Neuronal stem cell (in vitro differentiated cells): ENCODE results near the gene FLT3LG.

Source experiments
- DNase-seq: peaks from one replicate; pipeline ENCODE4 v3.0.0-alpha.2; 2013; ENCODE audit warnings: low spot score
- H2AFZ ChIP-seq: one replicate; pipeline ENCODE4 v1.6.1; 2013; ENCODE audit warnings: mild to moderate bottlenecking, low read length, inconsistent platforms
- H2AK5ac ChIP-seq: 2 replicates; pipeline ENCODE4 v1.6.1; 2013; ENCODE audit warnings: low read depth, mild to moderate bottlenecking, inconsistent platforms, low read length, moderate library complexity, mixed read lengths
- H2BK120ac ChIP-seq: 2 replicates; pipeline ENCODE4 v1.6.1; 2013; ENCODE audit warnings: low read depth, mild to moderate bottlenecking, inconsistent platforms, low read length, moderate library complexity, mixed read lengths
- H2BK12ac ChIP-seq: one replicate; pipeline ENCODE4 v1.6.1; 2013; ENCODE audit warnings: low read length, inconsistent platforms
- H2BK15ac ChIP-seq: 2 replicates; pipeline ENCODE4 v1.6.1; 2013; ENCODE audit warnings: mild to moderate bottlenecking, low read length, inconsistent platforms, mixed read lengths
- H2BK5ac ChIP-seq: one replicate; pipeline ENCODE4 v1.6.1; 2013; ENCODE audit warnings: inconsistent platforms, mild to moderate bottlenecking, low read length, moderate library complexity
- H3K14ac ChIP-seq: one replicate; pipeline ENCODE4 v1.6.1; 2013; ENCODE audit warnings: low read length, inconsistent platforms
- H3K18ac ChIP-seq: 2 replicates; pipeline ENCODE4 v1.6.1; 2013; ENCODE audit warnings: low read length, inconsistent platforms
- H3K23ac ChIP-seq: 2 replicates; pipeline ENCODE4 v1.6.1; 2013; ENCODE audit warnings: low read depth, mild to moderate bottlenecking, mixed read lengths, low read length, inconsistent platforms; ENCODE audit not compliant: poor library complexity
- H3K27ac ChIP-seq: replicated peaks from 3 replicates; pipeline ENCODE4 v1.5.1; 2013; ENCODE audit warnings: low read length, inconsistent platforms
- H3K27me3 ChIP-seq, 3 experiments: 2 replicates each; pipeline ENCODE4 v1.6.1; 2013; ENCODE audit warnings: low read length in 3 of 3, mild to moderate bottlenecking in 2 of 3, inconsistent platforms in 1 of 3, low read depth in 1 of 3, mixed read lengths in 1 of 3, moderate library complexity in 1 of 3; ENCODE audit not compliant: control insufficient read depth in 3 of 3, insufficient read depth in 3 of 3
- H3K36me3 ChIP-seq, 2 donors: replicated peaks in 1 of 2; 2 replicates each; pipeline ENCODE4 v1.6.1; 2013; ENCODE audit warnings: low read length in 2 of 2; ENCODE audit not compliant: control insufficient read depth in 2 of 2, insufficient read depth in 2 of 2
- H3K4ac ChIP-seq: 2 replicates; pipeline ENCODE4 v1.6.1; 2013; ENCODE audit warnings: inconsistent platforms, mild to moderate bottlenecking, low read length, moderate library complexity
- H3K4me1 ChIP-seq, 2 donors: 1 replicate in 1 of 2; 2 replicates in 1 of 2; pipeline ENCODE4 v1.6.1; 2013; ENCODE audit warnings: low read length in 2 of 2, low read depth in 1 of 2; ENCODE audit not compliant: control insufficient read depth in 2 of 2, insufficient read depth in 1 of 2
- H3K4me2 ChIP-seq: one replicate; pipeline ENCODE4 v1.6.1; 2013; ENCODE audit warnings: mild to moderate bottlenecking, low read length, inconsistent platforms; ENCODE audit not compliant: insufficient read depth, poor library complexity, severe bottlenecking
- H3K4me3 ChIP-seq, 2 donors: 2 replicates each; pipeline ENCODE4 v1.5.1; 2013; ENCODE audit warnings: low read length in 2 of 2, mild to moderate bottlenecking in 2 of 2, inconsistent platforms in 1 of 2, moderate library complexity in 1 of 2
- H3K79me1 ChIP-seq: one replicate; pipeline ENCODE4 v1.6.1; 2013; ENCODE audit warnings: low read depth, mild to moderate bottlenecking, inconsistent platforms, low read length, moderate library complexity
- H3K9ac ChIP-seq: one replicate; pipeline ENCODE4 v1.6.1; 2013; ENCODE audit warnings: mild to moderate bottlenecking, low read depth, low read length, inconsistent platforms; ENCODE audit not compliant: poor library complexity
- H3K9me3 ChIP-seq, 2 donors: replicated peaks in 1 of 2; 2 replicates each; pipeline versions ENCODE3 to v1.6.1; 2013; ENCODE audit warnings: low read length in 2 of 2, mild to moderate bottlenecking in 2 of 2, inconsistent platforms in 1 of 2, low read depth in 1 of 2, mixed read lengths in 1 of 2, moderate library complexity in 1 of 2; ENCODE audit not compliant: control insufficient read depth in 2 of 2, insufficient read depth in 1 of 2
- H4K8ac ChIP-seq: one replicate; pipeline ENCODE4 v1.6.1; 2013; ENCODE audit warnings: low read depth, mild to moderate bottlenecking, inconsistent platforms, low read length, moderate library complexity
- H4K91ac ChIP-seq: one replicate; pipeline ENCODE4 v1.6.1; 2013; ENCODE audit warnings: low read length, low read depth, mild to moderate bottlenecking, inconsistent platforms; ENCODE audit not compliant: poor library complexity
- WGBS, 2 donors: extraction: QIAGEN DNeasy Blood & Tissue Kit; methylation state at CpG; one replicate each; pipeline ENCODE4 v1.1.7; 2013; ENCODE audit warnings: missing lambda C conversion rate in 2 of 2, mixed read lengths in 1 of 2; ENCODE audit not compliant: insufficient read length in 2 of 2, insufficient replicate concordance in 1 of 2; ENCODE audit errors: extremely low coverage in 2 of 2; 5-methylcytosine and 5-hydroxymethylcytosine counted together

The FLT3LG gene

DNA sequence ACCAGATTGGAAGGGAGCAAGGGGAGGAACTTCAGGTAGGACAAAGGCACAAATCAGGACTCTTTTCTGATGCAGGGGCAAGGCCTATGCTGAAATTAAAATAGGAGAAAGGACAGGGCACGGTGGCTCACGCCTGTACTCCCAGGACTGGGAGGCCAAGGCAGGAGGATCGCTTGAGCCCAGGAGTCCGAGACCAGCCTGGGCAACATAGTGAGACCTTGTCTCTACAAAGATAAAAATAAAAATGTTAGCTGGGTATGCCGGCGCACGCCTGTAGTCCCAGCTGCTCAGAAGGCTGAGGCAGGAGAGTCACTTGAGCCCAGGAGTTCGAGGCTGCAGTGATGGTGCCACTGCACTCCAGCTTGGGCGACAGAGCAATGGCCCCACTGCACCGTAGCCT is 38.3 kb upstream of the FLT3LG start:
- H3K79me1 ChIP-seq = no peaks in the 10 kb centered on the region
- no peak overlapping the region for H3K27ac ChIP-seq
- H2BK12ac ChIP-seq = no peak overlapping the region
- no peak overlapping the region for H3K9ac ChIP-seq
- H3K14ac ChIP-seq = no peak overlapping the region
- H4K8ac ChIP-seq = peak overlapping the region; percentile 77
- peaks cover 13 to 99% (median 72%) of the 10 kb centered on the region in 3 experiments for H3K27me3 ChIP-seq
- WGBS, 2 donors = no CpG with 5 or more reads among the region's 10 CpGs
- no peaks in the 10 kb centered on the region for H3K36me3 ChIP-seq
- H3K4me2 ChIP-seq = peak overlapping the region; percentile 14
- no peak overlapping the region for H4K91ac ChIP-seq
- no peak overlapping the region for H2AFZ ChIP-seq
- no peak overlapping the region for H3K4ac ChIP-seq
- no peak overlapping the region for H3K4me3 ChIP-seq
- H3K9me3 ChIP-seq = peaks cover 12 to 13% of the 10 kb centered on the region in 2 donors
- no peak overlapping the region for H2BK15ac ChIP-seq
- no peak overlapping the region for H2BK120ac ChIP-seq
- H3K4me1 ChIP-seq = peaks cover 0 to 9% of the 10 kb centered on the region in 2 donors
- peak overlapping the region; percentile 81 for H3K18ac ChIP-seq
- H2AK5ac ChIP-seq = peak overlapping the region; percentile 98
- H2BK5ac ChIP-seq = no peak overlapping the region
- no peak overlapping the region for H3K23ac ChIP-seq
- DNase-seq = no peak

DNA sequence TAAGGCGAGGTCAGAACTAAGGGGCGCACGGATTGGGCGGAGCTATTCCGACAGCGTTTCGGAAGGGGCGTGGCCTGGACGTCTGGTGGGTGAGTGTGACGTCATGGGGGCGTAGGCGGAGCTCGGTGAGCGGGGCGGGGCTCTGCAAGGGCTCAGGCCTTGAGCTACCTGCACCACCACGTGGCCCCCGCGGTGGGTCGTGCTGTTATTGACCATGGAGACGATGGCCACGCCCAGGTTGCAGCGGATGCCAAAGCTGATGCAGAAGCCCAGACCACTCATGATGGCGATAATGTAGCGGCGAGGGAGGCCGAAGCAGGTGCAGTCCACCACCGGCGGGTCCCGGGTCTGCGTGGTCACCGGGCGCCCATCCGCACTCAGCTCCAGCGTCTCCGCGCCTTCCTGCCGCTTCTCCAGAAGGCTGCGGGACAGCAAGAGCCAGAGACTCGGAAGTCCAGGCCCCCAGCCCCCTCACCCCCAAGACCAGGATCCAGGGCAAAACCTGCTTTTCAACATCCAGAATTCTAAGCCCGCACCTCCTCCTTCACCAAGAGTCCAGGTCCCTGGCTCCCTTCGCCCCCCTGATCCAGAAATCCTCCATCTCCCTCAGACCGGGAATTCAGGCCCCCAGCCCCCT is 37.5 kb upstream of the FLT3LG start:
- peak overlapping the region; percentile 89 for H3K18ac ChIP-seq
- H2BK5ac ChIP-seq = peak overlapping the region; percentile 34
- H4K91ac ChIP-seq = no peak overlapping the region
- peaks cover 12 to 13% of the 10 kb centered on the region in 2 donors for H3K9me3 ChIP-seq
- H3K14ac ChIP-seq = peak overlapping the region; percentile 92
- H2AK5ac ChIP-seq = peak overlapping the region; percentile 98
- peak overlapping the region; percentile 40 for H2AFZ ChIP-seq
- peak overlapping the region; percentile 40 for H3K4me2 ChIP-seq
- peak overlapping the region; percentile 93 for H3K23ac ChIP-seq
- no peak overlapping the region for H3K4me3 ChIP-seq
- no peak overlapping the region for H3K4ac ChIP-seq
- H3K9ac ChIP-seq = no peak overlapping the region
- DNase-seq = no peak
- H3K36me3 ChIP-seq = no peaks in the 10 kb centered on the region
- peak overlapping the region; percentile 58 for H2BK120ac ChIP-seq
- no CpG with 5 or more reads among the region's 42 CpGs for WGBS, 2 donors
- no peaks in the 10 kb centered on the region for H3K79me1 ChIP-seq
- H3K27me3 ChIP-seq = peaks cover 18 to 97% (median 76%) of the 10 kb centered on the region in 3 experiments
- H2BK15ac ChIP-seq = peak overlapping the region; percentile 93
- H3K4me1 ChIP-seq = peaks cover 0 to 9% of the 10 kb centered on the region in 2 donors
- no peak overlapping the region for H3K27ac ChIP-seq
- no peak overlapping the region for H4K8ac ChIP-seq
- H2BK12ac ChIP-seq = no peak overlapping the region

GRCh38 chr19:49437231-49437630 is 36.8 kb upstream of the FLT3LG start:
- Histone ChIP-seq H3K27ac (no peak overlapping the region), H4K8ac (no peak overlapping the region), H2AFZ (no peak overlapping the region), H3K9ac (no peak overlapping the region), H3K79me1 (no peaks in the 10 kb centered on the region), H2BK120ac (no peak overlapping the region), H3K4me1 (peaks cover 0 to 15% of the 10 kb centered on the region in 2 donors), H3K9me3 (peaks cover 8 to 9% of the 10 kb centered on the region in 2 donors), H3K4ac (no peak overlapping the region), H3K18ac (no peak overlapping the region), H3K36me3 (no peaks in the 10 kb centered on the region), H3K4me2 (peak overlapping the region; percentile 13), H3K27me3 (peaks cover 18 to 97% (median 79%) of the 10 kb centered on the region in 3 experiments), H3K14ac (no peak overlapping the region), H3K4me3 (no peak overlapping the region), H2BK5ac (peak overlapping the region; percentile 34), H3K23ac (no peak overlapping the region), H2BK12ac (no peak overlapping the region), H4K91ac (no peak overlapping the region), H2BK15ac (no peak overlapping the region), H2AK5ac (no peak overlapping the region)
- no peak for DNase-seq
- no CpG with 5 or more reads among the region's 8 CpGs for WGBS, 2 donors

DNA sequence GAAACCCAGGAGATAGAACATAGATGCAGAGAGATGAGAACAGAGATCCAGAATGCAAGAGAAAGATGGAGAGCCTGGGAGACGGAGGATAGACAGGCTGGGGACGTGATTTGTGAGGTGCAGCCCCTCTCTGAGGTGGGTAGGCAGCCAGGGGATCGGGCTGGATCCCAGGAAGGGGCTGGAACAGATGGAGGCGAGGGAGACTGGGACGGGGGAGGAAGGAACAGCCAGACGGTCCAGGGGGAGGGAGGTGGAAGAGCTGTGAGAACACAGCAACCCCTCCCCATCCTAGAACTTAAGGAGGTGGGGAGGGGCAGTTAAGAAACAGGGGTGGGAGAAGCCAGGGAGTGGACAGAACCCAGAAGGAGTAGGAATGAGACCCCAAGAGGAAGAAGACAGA is 35.8 kb upstream of the FLT3LG start:
- H3K14ac ChIP-seq = no peak overlapping the region
- H3K27ac ChIP-seq = no peak overlapping the region
- no CpG with 5 or more reads among the region's 6 CpGs for WGBS, 2 donors
- DNase-seq = no peak
- no peak overlapping the region for H3K4me3 ChIP-seq
- no peak overlapping the region for H2BK120ac ChIP-seq
- H4K8ac ChIP-seq = no peak overlapping the region
- no peak overlapping the region for H2AK5ac ChIP-seq
- peaks cover 0 to 17% of the 10 kb centered on the region in 2 donors for H3K4me1 ChIP-seq
- peaks cover 8% of the 10 kb centered on the region in 2 donors for H3K9me3 ChIP-seq
- H3K18ac ChIP-seq = peak overlapping the region; percentile 20
- peaks cover 1% of the 10 kb centered on the region for H3K79me1 ChIP-seq
- no peak overlapping the region for H2BK5ac ChIP-seq
- no peak overlapping the region for H2BK15ac ChIP-seq
- no peak overlapping the region for H4K91ac ChIP-seq
- H2BK12ac ChIP-seq = no peak overlapping the region
- no peak overlapping the region for H3K4ac ChIP-seq
- H2AFZ ChIP-seq = no peak overlapping the region
- no peaks in the 10 kb centered on the region for H3K36me3 ChIP-seq
- no peak overlapping the region for H3K4me2 ChIP-seq
- no peak overlapping the region for H3K9ac ChIP-seq
- peaks cover 18 to 90% (median 71%) of the 10 kb centered on the region in 3 experiments for H3K27me3 ChIP-seq
- no peak overlapping the region for H3K23ac ChIP-seq
